Fibroblast of lung (primary cell): ENCODE measurements around the gene PCDHA5. TPM values are rescaled to one million over a fixed set of nuclear protein-coding genes. Genes with fewer than 3 reads are reported as not detected.
"Not testable (repeated sequence)": the region's sequence is repeated elsewhere in the genome, so short reads cannot be mapped to it uniquely, and the experiment has no call there.

ENCODE experiments used
- DNase-seq, 2 donors: peaks; one replicate each; pipeline versions ENCODE4 v3.0.0 to v3.0.0-alpha.2; 2010; ENCODE audit warnings: low read depth in 2 of 2
- H2AFZ ChIP-seq: 2 replicates; pipeline ENCODE4 v1.5.1; 2012; ENCODE audit warnings: low read length, control low read depth, inconsistent platforms
- H3K27ac ChIP-seq: 2 replicates; pipeline ENCODE4 v1.5.1; 2011; ENCODE audit warnings: low read length, control low read depth; ENCODE audit not compliant: insufficient read depth
- H3K27me3 ChIP-seq: 2 replicates; pipeline ENCODE4 v1.5.1; 2011; ENCODE audit warnings: mild to moderate bottlenecking, low read length; ENCODE audit not compliant: control insufficient read depth, insufficient read depth
- H3K36me3 ChIP-seq: 2 replicates; pipeline ENCODE4 v1.5.1; 2011; ENCODE audit warnings: low read length; ENCODE audit not compliant: control insufficient read depth, insufficient read depth
- H3K4me1 ChIP-seq: 2 replicates; pipeline ENCODE4 v1.5.1; 2011; ENCODE audit warnings: low read length; ENCODE audit not compliant: control insufficient read depth, insufficient read depth; ENCODE audit errors: extremely low read depth
- H3K4me2 ChIP-seq: 2 replicates; pipeline ENCODE4 v1.5.1; 2011; ENCODE audit warnings: low read length, control low read depth; ENCODE audit not compliant: insufficient read depth; ENCODE audit errors: extremely low read depth
- H3K4me3 ChIP-seq, 4 experiments: fragments of 200-600 bp in 1 of 4; sonication (generic) in 1 of 4; replicated peaks in 1 of 4; 2 replicates each; pipeline ENCODE4 v1.5.1; 2011 to 2016; ENCODE audit warnings: low read length in 4 of 4, low read depth in 3 of 4, mild to moderate bottlenecking in 3 of 4, control low read depth in 2 of 4, inconsistent platforms in 1 of 4, mixed read lengths in 1 of 4; ENCODE audit not compliant: insufficient read depth in 1 of 4; ENCODE audit errors: control extremely low read depth in 1 of 4
- H3K79me2 ChIP-seq: 2 replicates; pipeline ENCODE4 v1.5.1; 2012; ENCODE audit warnings: mild to moderate bottlenecking, low read length, inconsistent platforms; ENCODE audit not compliant: control insufficient read depth, insufficient read depth
- H3K9ac ChIP-seq: 2 replicates; pipeline ENCODE4 v1.5.1; 2011; ENCODE audit warnings: mild to moderate bottlenecking, low read length, control low read depth; ENCODE audit not compliant: insufficient read depth
- H3K9me3 ChIP-seq: 2 replicates; pipeline ENCODE4 v1.5.1; 2012; ENCODE audit warnings: low read depth, low read length; ENCODE audit not compliant: control insufficient read depth, insufficient read depth
- H4K20me1 ChIP-seq: 2 replicates; pipeline ENCODE4 v1.5.1; 2011; ENCODE audit warnings: low read length; ENCODE audit not compliant: control insufficient read depth, insufficient read depth; ENCODE audit errors: extremely low read depth
- CTCF ChIP-seq, 2 donors: IDR thresholded peaks in 1 of 2; conservative IDR thresholded peaks in 1 of 2; 1 replicate in 1 of 2; 2 replicates in 1 of 2; pipeline ENCODE4 v1.5.1; 2011 to 2012; ENCODE audit warnings: low read length in 2 of 2, control low read depth in 1 of 2, inconsistent platforms in 1 of 2, low read depth in 1 of 2, mild to moderate bottlenecking in 1 of 2
- EZH2 ChIP-seq: IDR thresholded peaks from 2 replicates; pipeline ENCODE4 v1.5.1; 2012; ENCODE audit warnings: low read length, control low read depth, mild to moderate bottlenecking; ENCODE audit errors: missing control alignments
- polyA minus RNA-seq: library from RNA; depleted of rRNA, polyadenylated mRNA; stranded (reverse); fragments of >200 nt; gene quantifications from 2 replicates; pipeline ENCODE4 v1.2.3, GENCODE V29; 2011; ENCODE audit warnings: low replicate concordance
- polyA plus RNA-seq, 2 donors: library from polyadenylated mRNA; depleted of rRNA in 1 of 2; stranded (reverse) in 1 of 2; unstranded in 1 of 2; fragments of >200 nt; gene quantifications; 2 replicates each; pipeline ENCODE4 v1.2.1, GENCODE V29; 2011 to 2012; ENCODE audit warnings: missing spikeins in 1 of 2
- total RNA-seq: library from RNA; depleted of rRNA; stranded (reverse); fragments of >200 nt; gene quantifications from 2 replicates; pipeline ENCODE4 v1.2.1, GENCODE V29; 2014

The PCDHA5 gene
- total RNA-seq, result 0.33 TPM in 1 of 2 replicates, not detected in the other
- polyA plus RNA-seq, result 0.01 and 0.24 TPM in 2 replicates
- polyA plus RNA-seq (2012), result 0.28 TPM in 1 of 2 replicates, not detected in the other
- polyA minus RNA-seq, result 0.07 and 0.08 TPM in 2 replicates

GRCh38 chr5:140821375-140822280 is at the start of gene PCDHA5:
PCDHA5 (plus strand) TSS chr5:140821613.
- no peaks in the 10 kb centered on the region for H3K36me3 ChIP-seq
- no peaks in the 10 kb centered on the region for H3K9me3 ChIP-seq
- no peak for DNase-seq

DNA sequence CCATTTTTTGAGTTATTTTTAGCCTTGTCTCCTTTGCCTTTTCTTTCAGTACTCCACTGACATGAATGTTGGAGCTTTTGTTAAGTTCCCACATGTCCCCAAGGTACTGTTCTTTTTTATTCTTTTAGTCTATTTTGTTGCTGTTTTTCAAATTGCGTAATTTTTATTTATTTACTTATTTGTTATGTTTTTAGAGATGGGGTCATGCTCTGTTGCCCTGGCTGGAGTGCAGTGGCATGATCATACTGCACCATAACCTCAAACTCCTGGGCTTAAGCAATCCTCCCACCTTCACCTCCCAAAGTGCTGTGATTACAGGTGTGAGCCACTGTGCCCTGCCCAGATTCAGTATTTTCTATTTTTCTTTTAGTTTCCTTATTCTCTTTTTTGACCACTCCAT is 40.9 kb upstream of the PCDHA5 start:
- no peak overlapping the region for H3K4me2 ChIP-seq
- H3K27ac ChIP-seq, result no peak overlapping the region
- no peaks in the 10 kb centered on the region for H3K27me3 ChIP-seq
- H2AFZ ChIP-seq, result no peak overlapping the region
- no peaks in the 10 kb centered on the region for H3K9me3 ChIP-seq
- H4K20me1 ChIP-seq, result no peaks in the 10 kb centered on the region
- H3K9ac ChIP-seq, result no peak overlapping the region
- no peaks in the 10 kb centered on the region for H3K4me1 ChIP-seq
- no peaks in the 10 kb centered on the region for H3K36me3 ChIP-seq
- DNase-seq, result no peak
- H3K4me3 ChIP-seq, result no peak overlapping the region
- H3K79me2 ChIP-seq, result no peaks in the 10 kb centered on the region
- no peak for TF ChIP-seq CTCF (conservative IDR thresholded peaks at IDR 0.05 in 1 of 2, IDR thresholded peaks at IDR 0.05 in 1 of 2; ENCODE audit: low read depth in 1 of 2, low read length in 2 of 2)
- no peak for TF ChIP-seq EZH2

More at GRCh38 chr5:140821375-140822280, at the start of gene PCDHA5:
- TF ChIP-seq CTCF (conservative IDR thresholded peaks at IDR 0.05 in 1 of 2, IDR thresholded peaks at IDR 0.05 in 1 of 2; ENCODE audit: low read depth in 1 of 2, low read length in 2 of 2), result peak; percentile 35 to 36
- TF ChIP-seq EZH2, result no peak
- H3K4me1 ChIP-seq, result no peaks in the 10 kb centered on the region
- no peaks in the 10 kb centered on the region for H3K79me2 ChIP-seq
- H3K27me3 ChIP-seq, result no peaks in the 10 kb centered on the region
- H3K4me3 ChIP-seq, result peak within 1 kb of the TSS in 1 of 4 experiments; percentile 17
- H3K9ac ChIP-seq, result no peak within 1 kb of the TSS
- H2AFZ ChIP-seq, result no peak within 1 kb of the TSS
- no peak within 1 kb of the TSS for H3K27ac ChIP-seq
- no peaks in the 10 kb centered on the region for H4K20me1 ChIP-seq
- no peak within 1 kb of the TSS for H3K4me2 ChIP-seq

- H3K27me3 ChIP-seq, result no peaks in the 10 kb centered on the region
- no peaks in the 10 kb centered on the region for H3K9me3 ChIP-seq
- H3K4me2 ChIP-seq, result no peak within 1 kb of the TSS
- no peak within 1 kb of the TSS for H3K9ac ChIP-seq
- H3K27ac ChIP-seq, result no peak within 1 kb of the TSS
- no peak for DNase-seq
- no peaks in the 10 kb centered on the region for H4K20me1 ChIP-seq
- TF ChIP-seq EZH2, result no peak
- no peak for TF ChIP-seq CTCF (conservative IDR thresholded peaks at IDR 0.05 in 1 of 2, IDR thresholded peaks at IDR 0.05 in 1 of 2; ENCODE audit: low read depth in 1 of 2, low read length in 2 of 2)
- no peaks in the 10 kb centered on the region for H3K36me3 ChIP-seq
- no peak within 1 kb of the TSS for H3K4me3 ChIP-seq
- no peaks in the 10 kb centered on the region for H3K79me2 ChIP-seq
- H3K4me1 ChIP-seq, result no peaks in the 10 kb centered on the region
- H2AFZ ChIP-seq, result no peak within 1 kb of the TSS
These were observed 35.3 kb upstream of the PCDHA5 start, which contains the start of gene PCDHA1 for GRCh38 chr5:140785905-140786686. PCDHA1 (plus strand) TSS chr5:140786140.

DNA sequence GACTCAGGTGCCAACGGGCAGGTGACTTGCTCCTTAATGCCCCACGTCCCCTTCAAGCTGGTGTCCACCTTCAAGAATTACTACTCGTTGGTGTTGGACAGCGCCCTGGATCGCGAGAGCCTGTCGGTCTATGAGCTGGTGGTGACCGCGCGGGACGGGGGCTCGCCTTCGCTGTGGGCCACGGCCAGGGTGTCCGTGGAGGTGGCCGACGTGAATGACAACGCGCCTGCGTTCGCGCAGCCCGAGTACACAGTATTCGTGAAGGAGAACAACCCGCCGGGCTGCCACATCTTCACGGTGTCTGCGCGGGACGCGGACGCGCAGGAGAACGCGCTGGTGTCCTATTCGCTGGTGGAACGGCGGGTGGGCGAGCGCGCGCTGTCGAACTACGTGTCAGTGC is 34.0 kb upstream of the PCDHA5 start:
- not testable (repeated sequence) for H2AFZ ChIP-seq, H3K27ac ChIP-seq, H3K9ac ChIP-seq, H3K36me3 ChIP-seq, H3K4me3 ChIP-seq, H4K20me1 ChIP-seq, H3K9me3 ChIP-seq, H3K4me2 ChIP-seq, H3K79me2 ChIP-seq, H3K27me3 ChIP-seq, DNase-seq, H3K4me1 ChIP-seq
